ENCODE data around the gene TARBP2.
A peak's percentile ranks its signal among the peaks of the same experiment; 100 is the strongest.
"Not testable (repeated sequence)": the region's sequence is repeated elsewhere in the genome, so short reads cannot be mapped to it uniquely, and the experiment has no call there.

TARBP2 gene

DNA sequence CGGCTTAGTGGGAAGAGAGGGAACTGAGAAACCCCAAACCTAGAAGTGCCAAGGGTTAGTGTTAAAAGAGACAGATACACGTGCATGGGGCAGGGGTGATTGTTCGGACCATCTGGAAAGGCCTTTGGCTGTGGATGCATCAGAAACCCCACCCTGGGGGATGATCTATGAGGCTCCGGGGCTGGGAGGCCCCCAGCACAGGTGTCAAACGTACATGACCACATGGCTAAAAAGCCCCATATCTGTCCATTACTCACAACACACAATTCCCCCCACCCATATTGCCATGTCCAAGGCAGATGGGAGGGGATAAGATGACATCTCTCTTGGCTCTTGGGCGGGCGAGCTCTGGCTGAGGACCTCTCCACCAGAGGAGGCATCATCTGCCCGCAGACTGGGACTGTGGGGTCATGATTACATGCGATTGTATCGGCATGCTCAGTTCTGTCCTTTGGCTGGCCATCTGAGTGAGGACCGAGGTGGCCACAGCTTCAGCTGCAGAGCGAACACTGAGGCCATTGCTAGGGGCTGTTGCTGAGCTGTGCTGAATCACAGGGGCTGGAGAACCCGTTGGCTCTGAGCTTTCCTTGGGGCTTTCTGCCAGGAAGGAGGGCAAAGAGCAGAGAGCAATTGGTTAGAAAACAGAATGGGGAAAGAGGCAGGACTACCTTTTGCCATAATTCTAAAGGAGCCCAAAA is 15.8 kb downstream of the TARBP2 start:
- DNase-seq, result no peak

- DNase-seq, result no peak
Measured at GRCh38 chr12:53518381-53518780, 17.3 kb downstream of the TARBP2 start.

DNA sequence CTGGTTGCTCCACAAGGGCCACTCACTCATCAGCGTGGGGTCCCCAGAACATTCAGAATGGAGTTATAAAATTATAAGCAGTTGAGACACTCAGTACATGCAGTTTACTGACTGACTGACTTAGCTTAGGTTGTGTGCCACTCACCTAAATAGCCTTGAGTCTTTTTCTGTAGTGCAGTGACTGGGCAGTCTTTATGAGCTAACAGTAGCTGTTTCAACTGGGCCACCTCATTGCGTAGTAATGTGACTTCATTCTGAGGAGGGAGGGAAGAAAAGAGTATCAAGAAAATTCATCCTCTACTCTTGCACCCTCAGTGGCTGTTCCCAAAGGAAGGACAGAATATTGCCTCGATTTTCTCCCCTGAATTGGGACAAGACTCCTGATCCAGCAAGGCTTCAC is 22.0 kb downstream of the TARBP2 start:
- DNase-seq, result no peak

DNA sequence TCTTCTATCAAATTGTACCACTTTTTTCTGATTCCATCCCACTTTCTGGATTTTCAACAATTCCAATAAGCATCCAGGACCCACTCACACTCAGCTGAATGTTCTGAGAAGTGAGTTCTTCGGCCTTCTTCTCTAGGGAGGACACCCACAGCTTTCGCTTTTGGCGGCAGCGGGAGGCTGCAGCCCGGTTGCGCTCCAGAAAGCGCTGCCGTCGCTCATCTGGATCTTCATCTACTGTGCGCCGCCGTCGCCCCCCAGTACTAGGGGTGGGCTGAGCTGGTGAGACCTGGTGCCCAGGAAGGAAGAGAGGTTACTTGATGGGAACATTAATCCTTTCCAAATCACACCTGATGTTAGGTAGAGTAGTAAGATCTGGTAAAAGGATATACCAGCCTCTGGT is 23.4 kb downstream of the TARBP2 start:
- no peak for DNase-seq

- no peak for DNase-seq
Measured at GRCh38 chr12:53530061-53530460, 29.0 kb downstream of the TARBP2 start.

DNA sequence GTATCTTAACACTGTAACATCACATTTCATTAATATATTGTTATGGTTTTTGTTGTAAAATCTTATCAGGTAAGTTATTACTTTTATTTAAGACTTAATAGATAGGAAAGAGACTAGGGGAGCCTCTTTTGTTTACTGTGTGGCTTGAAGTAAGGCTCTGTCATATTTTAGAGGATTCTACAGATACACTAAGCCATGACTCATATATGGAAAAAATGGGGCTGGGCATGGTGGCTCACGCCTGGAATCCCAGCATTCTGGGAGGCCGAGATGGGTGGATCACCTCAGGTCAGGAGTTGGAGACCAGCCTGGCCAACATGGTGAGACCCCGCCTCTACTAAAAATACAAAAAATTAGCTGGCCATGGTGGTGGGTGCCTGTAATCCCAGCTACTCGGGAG is 29.8 kb downstream of the TARBP2 start:
- no peak for DNase-seq

DNA sequence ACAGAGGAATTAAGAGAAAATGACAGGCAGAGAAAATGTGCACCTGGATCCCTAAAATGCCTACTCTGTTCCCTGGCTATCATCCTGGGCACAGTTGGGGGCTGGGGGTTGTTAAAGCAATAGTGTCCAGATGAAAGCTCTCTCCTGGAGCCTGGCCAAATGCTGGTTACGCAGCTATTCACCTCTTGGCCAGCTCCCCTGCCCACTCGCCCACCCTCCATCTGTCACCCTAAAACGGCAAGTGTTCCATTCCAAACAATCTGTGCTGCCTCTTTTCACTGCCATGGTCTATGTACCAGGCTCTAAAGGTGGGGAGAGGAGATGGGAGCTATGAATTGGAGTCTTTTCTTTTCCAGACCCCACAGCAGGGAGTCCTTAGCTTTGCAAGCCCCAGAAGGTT is 30.9 kb downstream of the TARBP2 start:
- DNase-seq, result no peak

- no peak for DNase-seq
Measured at GRCh38 chr12:53532524-53533445, 31.7 kb downstream of the TARBP2 start.

GRCh38 chr12:53533471-53533870 is 32.4 kb downstream of the TARBP2 start:
- DNase-seq, result no peak

- DNase-seq, result no peak
Measured at GRCh38 chr12:53536962-53537361, 35.9 kb downstream of the TARBP2 start.

- peak; percentile 23 for DNase-seq
Measured at GRCh38 chr12:53538209-53538689, 37.2 kb downstream of the TARBP2 start.

DNA sequence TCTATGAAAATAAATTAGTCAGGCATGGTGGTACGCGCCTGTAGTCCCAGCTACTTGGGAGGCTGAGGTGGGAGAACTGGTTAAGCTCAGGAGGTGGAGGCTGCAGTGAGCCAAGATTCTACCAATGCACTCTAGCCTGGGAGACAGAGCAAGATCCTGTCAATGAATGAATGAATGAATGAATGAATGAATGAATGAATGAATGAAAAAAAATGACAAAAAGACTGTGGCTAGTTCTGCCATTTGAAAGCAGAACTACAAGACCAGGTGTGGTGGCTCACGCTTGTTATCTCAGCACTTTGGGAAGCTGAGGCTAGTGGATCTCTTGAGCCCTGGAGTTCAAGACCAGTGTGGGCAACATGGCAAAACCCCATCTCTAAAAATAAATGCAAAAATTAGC is 38.4 kb downstream of the TARBP2 start:
- no peak for DNase-seq

GRCh38 chr12:53543539-53543938 is 42.5 kb downstream of the TARBP2 start:
- DNase-seq, result no peak

GRCh38 chr12:53548354-53548753 is 47.3 kb downstream of the TARBP2 start:
- not testable (repeated sequence) for DNase-seq

- not testable (repeated sequence) for DNase-seq
Measured at GRCh38 chr12:53550131-53550530, 49.0 kb downstream of the TARBP2 start.

GRCh38 chr12:53550595-53550994 is 49.5 kb downstream of the TARBP2 start:
- no peak for DNase-seq

DNA sequence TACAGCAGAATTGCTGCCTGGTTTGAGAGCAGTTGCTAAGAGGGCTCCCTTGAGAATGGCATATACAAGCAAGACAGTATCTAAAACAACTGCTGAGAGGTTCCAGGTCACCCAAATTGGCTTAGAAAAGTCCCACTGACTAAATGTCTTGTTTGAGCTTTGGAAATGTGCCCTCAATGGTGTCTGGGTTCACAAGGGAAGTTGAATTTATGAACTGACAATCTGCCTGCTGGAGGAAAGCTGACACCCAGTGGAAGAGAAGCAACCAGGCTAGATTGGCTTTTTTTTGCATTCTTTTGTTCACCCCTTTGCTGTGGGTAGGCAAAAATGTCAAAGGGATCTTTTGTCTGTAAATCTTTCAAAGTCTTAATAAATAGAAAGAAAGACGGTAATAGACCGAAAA is 50.8 kb downstream of the TARBP2 start:
- DNase-seq, result no peak

- DNase-seq, result no peak
Measured at GRCh38 chr12:53552361-53553327, 51.6 kb downstream of the TARBP2 start.
